H1 (cell line): ENCODE measurements around the gene ARHGEF4.

Experiments
- CHD2 ChIP-seq: IDR thresholded peaks from 2 replicates; pipeline ENCODE4 v1.6.1; 2012; ENCODE audit warnings: low read length, improper control_type of control experiment
- EZH2 ChIP-seq: fragments of 200-600 bp; sonication (generic); IDR thresholded peaks from 2 replicates; pipeline ENCODE4 v1.7.1; 2012; ENCODE audit warnings: low read depth, mild to moderate bottlenecking, moderate library complexity, low read length, inconsistent platforms; ENCODE audit not compliant: severe bottlenecking
- FOSL1 ChIP-seq: IDR thresholded peaks from 2 replicates; pipeline ENCODE4 v1.6.1; 2011; ENCODE audit warnings: mild to moderate bottlenecking, low read depth, low read length, moderate library complexity; ENCODE audit not compliant: insufficient read depth
- HDAC2 ChIP-seq, 2 experiments: fragments of 300-600 bp in 1 of 2; sonication (generic) in 1 of 2; IDR thresholded peaks; 2 replicates each; pipeline ENCODE4 v1.6.1; 2011 to 2012; ENCODE audit warnings: low read depth in 2 of 2, low read length in 2 of 2, mild to moderate bottlenecking in 2 of 2, moderate library complexity in 2 of 2, borderline replicate concordance in 1 of 2, inconsistent platforms in 1 of 2
- JUN ChIP-seq: IDR thresholded peaks from 2 replicates; pipeline ENCODE4 v1.6.1; 2011; ENCODE audit warnings: low read depth, mild to moderate bottlenecking, improper control_type of control experiment, low read length
- POLR2A ChIP-seq, 2 experiments: IDR thresholded peaks; 1 replicate in 1 of 2; 2 replicates in 1 of 2; pipeline ENCODE4 v1.6.1; 2011; ENCODE audit warnings: low read depth in 2 of 2, low read length in 2 of 2, mild to moderate bottlenecking in 2 of 2; ENCODE audit errors: control extremely low read depth in 1 of 2
- RAD21 ChIP-seq, 2 experiments: IDR thresholded peaks in 1 of 2; conservative IDR thresholded peaks in 1 of 2; 2 replicates each; pipeline ENCODE4 v1.6.1; 2011; ENCODE audit warnings: low read depth in 2 of 2, low read length in 2 of 2, improper control_type of control experiment in 1 of 2, inconsistent platforms in 1 of 2, mild to moderate bottlenecking in 1 of 2, moderate library complexity in 1 of 2
- SP2 ChIP-seq: IDR thresholded peaks from 2 replicates; pipeline ENCODE4 v1.6.1; 2012; ENCODE audit warnings: mild to moderate bottlenecking, low read length, inconsistent platforms
- TAF1 ChIP-seq: IDR thresholded peaks from 2 replicates; pipeline ENCODE4 v1.6.1; 2011; ENCODE audit warnings: mild to moderate bottlenecking, low read depth, low read length
- TBP ChIP-seq: IDR thresholded peaks from 2 replicates; pipeline ENCODE4 v1.6.1; 2011; ENCODE audit warnings: low read depth, low read length, improper control_type of control experiment
- YY1 ChIP-seq: IDR thresholded peaks from 2 replicates; pipeline ENCODE4 v1.6.1; 2011; ENCODE audit warnings: low read depth, mild to moderate bottlenecking, low read length
- TF ChIP-seq, protein P1 (sequence below), 3 experiments: IDR thresholded peaks; 1 replicate in 2 of 3; 2 replicates in 1 of 3; pipeline versions ENCODE4 v1.5.1 to v1.6.1; 2011; ENCODE audit warnings: low read length in 3 of 3, mild to moderate bottlenecking in 3 of 3, inconsistent platforms in 2 of 3, low read depth in 1 of 3, moderate library complexity in 1 of 3; ENCODE audit not compliant: insufficient read depth in 1 of 3; ENCODE audit errors: control extremely low read depth in 1 of 3

DNA sequence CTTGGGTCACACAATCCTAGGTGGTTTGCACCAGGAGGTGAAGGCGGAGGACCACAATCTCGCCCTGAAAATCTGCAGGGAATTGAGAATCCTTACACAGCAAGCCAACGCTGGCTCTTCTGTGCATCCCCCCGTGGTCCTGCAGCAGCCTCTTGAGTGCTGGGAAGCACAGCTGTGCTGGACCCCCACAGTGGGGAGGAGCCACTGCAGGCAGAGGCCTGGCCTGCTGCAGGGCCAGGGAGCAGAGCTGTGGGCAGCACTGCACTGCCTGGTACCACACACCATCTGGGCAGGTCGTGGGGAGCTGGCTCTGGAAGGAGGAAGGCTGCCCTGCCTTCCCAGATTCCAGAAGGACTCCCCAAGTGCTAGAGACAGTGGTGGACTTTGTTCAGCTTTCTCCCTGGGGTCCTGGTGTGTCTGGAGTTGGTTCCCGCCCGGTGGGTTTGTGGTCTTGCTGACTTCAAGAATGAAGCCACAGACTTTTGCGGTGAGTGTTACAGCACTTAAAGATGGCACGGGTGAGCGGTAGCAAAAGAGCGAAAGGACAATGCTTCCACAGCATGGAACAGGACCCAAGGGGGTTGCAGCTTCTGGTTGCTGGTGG, 150.3 kb downstream of the ARHGEF4 start:
- TF ChIP-seq POLR2A (IDR thresholded peaks at IDR 0.05; ENCODE audit: control extremely low read depth in 1 of 2, low read depth in 2 of 2, low read length in 2 of 2) (no peak), EZH2 (no peak), FOSL1 (no peak), RAD21 (IDR thresholded peaks at IDR 0.05 in 1 of 2, conservative IDR thresholded peaks at IDR 0.05 in 1 of 2; ENCODE audit: low read depth in 2 of 2, low read length in 2 of 2) (no peak), YY1 (no peak), TAF1 (no peak), JUN (no peak), SP2 (no peak), TBP (no peak), HDAC2 (IDR thresholded peaks at IDR 0.05; ENCODE audit: borderline replicate concordance in 1 of 2, low read depth in 2 of 2, low read length in 2 of 2) (no peak), CHD2 (no peak)
- TF ChIP-seq, protein P1, sequence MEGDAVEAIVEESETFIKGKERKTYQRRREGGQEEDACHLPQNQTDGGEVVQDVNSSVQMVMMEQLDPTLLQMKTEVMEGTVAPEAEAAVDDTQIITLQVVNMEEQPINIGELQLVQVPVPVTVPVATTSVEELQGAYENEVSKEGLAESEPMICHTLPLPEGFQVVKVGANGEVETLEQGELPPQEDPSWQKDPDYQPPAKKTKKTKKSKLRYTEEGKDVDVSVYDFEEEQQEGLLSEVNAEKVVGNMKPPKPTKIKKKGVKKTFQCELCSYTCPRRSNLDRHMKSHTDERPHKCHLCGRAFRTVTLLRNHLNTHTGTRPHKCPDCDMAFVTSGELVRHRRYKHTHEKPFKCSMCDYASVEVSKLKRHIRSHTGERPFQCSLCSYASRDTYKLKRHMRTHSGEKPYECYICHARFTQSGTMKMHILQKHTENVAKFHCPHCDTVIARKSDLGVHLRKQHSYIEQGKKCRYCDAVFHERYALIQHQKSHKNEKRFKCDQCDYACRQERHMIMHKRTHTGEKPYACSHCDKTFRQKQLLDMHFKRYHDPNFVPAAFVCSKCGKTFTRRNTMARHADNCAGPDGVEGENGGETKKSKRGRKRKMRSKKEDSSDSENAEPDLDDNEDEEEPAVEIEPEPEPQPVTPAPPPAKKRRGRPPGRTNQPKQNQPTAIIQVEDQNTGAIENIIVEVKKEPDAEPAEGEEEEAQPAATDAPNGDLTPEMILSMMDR (IDR thresholded peaks at IDR 0.05; ENCODE audit: control extremely low read depth in 1 of 3, insufficient read depth in 1 of 3, low read depth in 1 of 3, low read length in 3 of 3) = no peak
